Natural killer cell treated with Interleukin-12 subunit alpha and Interleukin-12 subunit beta and Interleukin-15 and Interleukin-18, amount 100 ng/mL, for 72 hours (primary cell): ENCODE data around the gene ATP8B2. TPM values are rescaled to one million over a fixed set of nuclear protein-coding genes. Genes with fewer than 3 reads are reported as not detected.
"Not testable (repeated sequence)": the region's sequence is repeated elsewhere in the genome, so short reads cannot be mapped to it uniquely, and the experiment has no call there.

ENCODE experiments used
- ATAC-seq, 2 donors: fragments of 150-1000 bp; cut with Tn5 transposase in 1 of 2; sonication (Bioruptor Pico), chemical (Tn5 transposase) in 1 of 2; 2 replicates each; pipeline ENCODE4 v1.10.0; 2021
- DNase-seq: peaks from one replicate; pipeline ENCODE4 v3.0.0; 2022; ENCODE audit warnings: low spot score
- H3K27ac Mint-ChIP-seq, 2 donors: 1 replicate in 1 of 2; 2 replicates in 1 of 2; pipeline ENCODE4 v1.8.0; 2022; ENCODE audit warnings: mixed read lengths in 2 of 2, mild to moderate bottlenecking in 1 of 2, moderate library complexity in 1 of 2
- H3K27me3 Mint-ChIP-seq, 2 donors: 1 replicate in 1 of 2; 2 replicates in 1 of 2; pipeline ENCODE4 v1.8.0; 2022; ENCODE audit warnings: mixed read lengths in 2 of 2
- H3K36me3 Mint-ChIP-seq: one replicate; pipeline ENCODE4 v1.8.0; 2022; ENCODE audit warnings: mixed read lengths
- H3K4me1 Mint-ChIP-seq, 2 donors: 1 replicate in 1 of 2; 2 replicates in 1 of 2; pipeline ENCODE4 v1.8.0; 2022; ENCODE audit warnings: low read depth in 2 of 2, mixed read lengths in 2 of 2, mild to moderate bottlenecking in 1 of 2
- H3K4me3 Mint-ChIP-seq: one replicate; pipeline ENCODE4 v1.8.0; 2022; ENCODE audit warnings: mixed read lengths
- H3K9me3 Mint-ChIP-seq: 2 replicates; pipeline ENCODE4 v1.8.0; 2022; ENCODE audit warnings: mixed read lengths
- total RNA-seq, 2 donors: library from RNA; stranded (reverse); gene quantifications; one replicate each; pipeline ENCODE4 v1.2.3, GENCODE V29; 2022

Gene ATP8B2
- total RNA-seq, 2 donors from 2014 or later: 29.2 to 60.6 TPM

DNA sequence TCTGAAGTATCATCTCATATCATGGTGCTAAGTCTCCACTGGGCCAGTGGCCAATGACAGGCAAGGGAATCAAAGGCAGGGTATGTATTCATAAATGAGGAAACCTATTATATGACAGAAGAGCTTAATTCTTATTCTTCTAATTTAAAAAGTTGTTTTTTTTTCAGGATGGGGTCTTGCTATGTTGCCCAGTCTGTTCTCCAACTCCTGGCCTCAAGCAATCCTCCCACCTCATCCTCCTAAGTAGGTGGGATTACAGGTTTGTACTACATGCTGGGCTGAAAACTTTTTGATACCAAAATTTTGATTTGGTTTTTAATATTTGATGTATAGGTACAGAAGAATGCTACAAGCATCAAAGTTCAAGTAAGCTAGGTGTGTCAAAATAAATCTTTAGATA lies 35.0 kb downstream of the ATP8B2 start:
- H3K9me3 Mint-ChIP-seq: no peaks in the 10 kb centered on the region
- H3K27ac Mint-ChIP-seq: no peak overlapping the region
- no peaks in the 10 kb centered on the region for H3K4me1 Mint-ChIP-seq
- no peak for DNase-seq
- no peak overlapping the region for H3K4me3 Mint-ChIP-seq
- no peaks in the 10 kb centered on the region for H3K36me3 Mint-ChIP-seq
- H3K27me3 Mint-ChIP-seq: peaks cover 0 to 3% of the 10 kb centered on the region in 2 donors
- ATAC-seq: no peak

DNA sequence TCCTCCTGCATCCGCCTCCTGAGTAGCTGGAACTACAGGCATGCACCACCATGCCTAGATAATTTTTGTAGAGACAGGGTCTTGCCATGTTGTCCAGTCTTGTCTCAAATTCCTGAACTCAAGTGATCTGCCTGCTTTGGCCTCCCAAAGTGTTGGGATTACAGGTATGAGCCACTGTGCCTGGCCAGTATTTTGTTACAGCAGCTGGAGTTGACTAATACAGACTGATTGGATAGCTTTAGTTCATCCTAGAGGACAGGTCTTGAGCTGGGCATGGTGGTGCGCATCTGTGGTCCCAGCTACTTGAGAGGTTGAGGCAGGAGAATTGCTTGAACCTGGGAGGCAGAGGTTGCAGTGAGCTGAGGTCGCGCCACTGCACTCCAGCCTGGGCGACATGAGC lies 35.6 kb downstream of the ATP8B2 start:
- not testable (repeated sequence) for H3K4me3 Mint-ChIP-seq, H3K27ac Mint-ChIP-seq, ATAC-seq, H3K9me3 Mint-ChIP-seq, H3K4me1 Mint-ChIP-seq, DNase-seq, H3K36me3 Mint-ChIP-seq, H3K27me3 Mint-ChIP-seq

DNA sequence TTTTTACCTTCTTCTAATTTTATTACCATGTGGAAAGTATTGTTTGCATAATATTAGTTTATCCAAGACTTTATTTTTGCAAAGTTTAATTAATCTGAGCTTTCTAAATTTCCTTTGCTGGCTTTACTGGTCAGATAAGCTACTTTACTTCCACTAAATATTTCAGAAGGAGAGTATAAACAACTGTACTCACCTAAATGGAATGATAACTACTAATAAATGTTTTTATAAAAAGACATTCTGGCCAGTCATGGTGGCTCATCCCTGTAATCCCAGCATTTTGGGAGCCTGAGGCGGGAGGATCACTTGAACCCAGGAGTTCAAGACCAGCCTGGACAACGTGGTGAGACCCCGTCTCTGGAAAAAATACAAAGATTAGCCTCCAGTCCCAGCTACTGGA lies 36.0 kb downstream of the ATP8B2 start:
- Mint-ChIP-seq H3K4me1 (no peaks in the 10 kb centered on the region), H3K9me3 (no peaks in the 10 kb centered on the region)
- no peak for DNase-seq

GRCh38 chr1:154371436-154371835 lies 46.1 kb downstream of the ATP8B2 start:
- Mint-ChIP-seq H3K27ac (no peak overlapping the region), H3K9me3 (no peaks in the 10 kb centered on the region), H3K36me3 (no peaks in the 10 kb centered on the region), H3K27me3 (no peaks in the 10 kb centered on the region), H3K4me3 (no peak overlapping the region), H3K4me1 (peaks cover 0 to 3% of the 10 kb centered on the region in 2 donors)
- no peak for DNase-seq
- ATAC-seq: no peak

More for the DNA sequence above, 36.0 kb downstream of the ATP8B2 start:
- Mint-ChIP-seq H3K27me3 (peaks cover 0 to 5% of the 10 kb centered on the region in 2 donors), H3K27ac (no peak overlapping the region), H3K4me3 (no peak overlapping the region), H3K36me3 (no peaks in the 10 kb centered on the region)
- ATAC-seq: no peak

DNA sequence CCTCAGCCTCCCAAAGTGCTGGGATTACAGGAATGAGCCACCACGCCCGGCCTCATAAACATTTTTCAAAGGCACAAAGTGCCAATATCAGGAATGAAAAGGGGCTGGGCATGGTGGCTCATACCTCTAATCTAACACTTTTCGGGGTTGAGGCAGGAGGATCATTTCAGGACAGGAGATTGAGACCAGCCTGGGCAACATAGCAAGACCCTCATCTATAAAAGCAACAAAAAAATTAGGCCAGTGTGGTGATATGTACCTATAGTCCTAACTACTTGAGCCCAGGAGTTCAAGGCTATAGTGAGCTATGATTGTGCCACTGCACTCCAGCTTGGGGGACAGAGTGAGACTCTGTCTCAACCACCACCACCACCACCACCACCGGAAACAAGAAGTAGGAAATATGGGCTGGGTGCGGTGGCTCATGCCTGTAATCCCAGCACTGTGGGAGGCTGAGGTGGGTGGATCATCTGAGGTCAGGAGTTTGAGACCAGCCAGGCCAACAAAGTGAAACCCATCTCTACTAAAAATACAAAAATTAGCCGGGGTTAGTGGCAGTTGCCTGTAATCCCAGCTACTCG lies 48.5 kb downstream of the ATP8B2 start:
- not testable (repeated sequence) for H3K4me1 Mint-ChIP-seq, H3K27me3 Mint-ChIP-seq, H3K9me3 Mint-ChIP-seq, H3K36me3 Mint-ChIP-seq, H3K27ac Mint-ChIP-seq, DNase-seq, H3K4me3 Mint-ChIP-seq
- peak; percentile 52 to 53 for ATAC-seq

GRCh38 chr1:154379301-154379700 lies 54.0 kb downstream of the ATP8B2 start:
- Mint-ChIP-seq H3K27ac (peak overlapping the region in 1 of 2 donors; percentile 28), H3K9me3 (no peaks in the 10 kb centered on the region), H3K27me3 (peaks cover 0 to 6% of the 10 kb centered on the region in 2 donors), H3K36me3 (no peaks in the 10 kb centered on the region), H3K4me3 (no peak overlapping the region), H3K4me1 (no peaks in the 10 kb centered on the region)
- ATAC-seq (no peak), DNase-seq (no peak)

DNA sequence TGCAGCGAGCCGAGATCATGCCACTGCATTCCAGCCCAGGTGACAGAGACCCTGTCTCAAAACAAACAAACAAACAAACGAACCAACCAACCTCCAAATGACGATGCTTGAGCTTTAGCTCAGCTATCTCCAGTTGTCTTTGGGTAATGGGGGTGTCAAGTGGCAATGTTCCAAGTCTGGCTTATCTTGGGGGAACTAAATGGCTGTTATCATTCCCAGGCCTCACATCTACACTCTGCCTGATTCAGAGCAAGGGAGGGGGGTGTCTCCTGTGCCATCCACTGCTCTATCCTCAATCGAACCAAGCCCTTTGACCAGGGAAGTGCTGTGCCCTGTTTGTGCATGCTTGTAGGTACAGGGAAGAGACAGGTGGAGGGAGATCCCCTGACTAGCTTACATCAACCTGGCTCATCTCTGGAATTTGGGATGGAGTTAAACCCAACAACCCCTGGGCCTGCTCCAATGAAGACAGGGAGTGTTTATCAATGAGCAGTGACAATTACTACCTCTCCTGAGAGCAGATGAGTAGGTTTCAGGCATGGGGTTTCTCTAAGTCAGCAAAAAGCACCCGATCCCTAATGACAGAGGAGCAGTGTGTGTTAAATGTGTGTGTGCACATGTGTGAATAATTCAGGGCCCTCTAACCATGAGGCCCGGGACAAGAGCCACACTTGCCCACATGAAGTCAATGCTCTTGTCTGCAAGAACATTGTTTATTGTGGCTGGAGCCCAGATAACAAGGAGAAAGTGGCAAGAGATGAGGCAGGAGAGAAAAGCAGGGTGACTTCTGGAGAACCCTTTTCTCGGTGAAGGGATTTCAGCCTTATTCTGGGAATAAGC lies 59.5 kb downstream of the ATP8B2 start:
- Mint-ChIP-seq H3K36me3 (no peaks in the 10 kb centered on the region), H3K27ac (peak overlapping the region; percentile 65 to 91), H3K4me1 (peaks cover 14 to 17% of the 10 kb centered on the region in 2 donors), H3K9me3 (no peaks in the 10 kb centered on the region), H3K27me3 (peaks cover 0 to 2% of the 10 kb centered on the region in 2 donors), H3K4me3 (peak overlapping the region; percentile 16)
- DNase-seq (no peak), ATAC-seq (no peak)

DNA sequence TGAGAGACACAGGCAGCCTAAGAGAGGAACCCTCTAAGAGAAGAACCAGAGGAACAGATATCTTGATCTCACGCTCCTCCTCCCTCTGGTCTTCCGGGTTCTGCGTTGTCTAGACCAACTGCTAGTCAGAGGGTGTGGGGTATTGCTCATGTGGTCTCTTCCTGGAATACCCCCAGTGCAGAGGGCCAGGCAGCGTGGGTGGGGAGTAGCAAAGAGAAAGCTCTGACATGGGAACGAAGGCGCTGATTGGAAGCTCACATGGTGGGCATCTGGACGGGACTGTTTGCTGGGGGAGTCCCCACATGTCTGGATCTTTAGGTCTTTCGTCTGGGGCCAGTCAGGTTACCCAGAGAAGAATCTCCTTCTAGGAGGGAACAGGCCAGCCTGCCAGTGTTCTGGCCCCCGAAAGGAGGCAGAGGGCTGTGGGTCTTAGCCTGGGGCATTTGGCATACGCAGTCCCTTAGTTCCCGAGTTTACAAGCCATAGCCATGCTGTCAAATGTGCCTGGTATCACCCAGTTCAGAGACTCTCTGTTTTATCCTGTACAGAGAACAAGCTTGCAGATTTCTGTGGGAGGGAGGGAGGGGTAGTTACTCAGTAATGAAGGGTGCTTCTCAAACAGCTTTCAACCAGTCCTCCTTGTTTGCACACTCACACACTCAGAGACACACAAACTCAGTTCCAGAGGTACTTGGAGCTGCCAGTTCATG lies 61.5 kb downstream of the ATP8B2 start:
- peak; percentile 85 to 97 for ATAC-seq
- peaks cover 0 to 2% of the 10 kb centered on the region in 2 donors for H3K27me3 Mint-ChIP-seq
- DNase-seq: peak; percentile 66
- peak overlapping the region; percentile 56 to 91 for H3K27ac Mint-ChIP-seq
- H3K36me3 Mint-ChIP-seq: no peaks in the 10 kb centered on the region
- no peaks in the 10 kb centered on the region for H3K9me3 Mint-ChIP-seq
- H3K4me1 Mint-ChIP-seq: peaks cover 14 to 22% of the 10 kb centered on the region in 2 donors
- peak overlapping the region; percentile 81 for H3K4me3 Mint-ChIP-seq

DNA sequence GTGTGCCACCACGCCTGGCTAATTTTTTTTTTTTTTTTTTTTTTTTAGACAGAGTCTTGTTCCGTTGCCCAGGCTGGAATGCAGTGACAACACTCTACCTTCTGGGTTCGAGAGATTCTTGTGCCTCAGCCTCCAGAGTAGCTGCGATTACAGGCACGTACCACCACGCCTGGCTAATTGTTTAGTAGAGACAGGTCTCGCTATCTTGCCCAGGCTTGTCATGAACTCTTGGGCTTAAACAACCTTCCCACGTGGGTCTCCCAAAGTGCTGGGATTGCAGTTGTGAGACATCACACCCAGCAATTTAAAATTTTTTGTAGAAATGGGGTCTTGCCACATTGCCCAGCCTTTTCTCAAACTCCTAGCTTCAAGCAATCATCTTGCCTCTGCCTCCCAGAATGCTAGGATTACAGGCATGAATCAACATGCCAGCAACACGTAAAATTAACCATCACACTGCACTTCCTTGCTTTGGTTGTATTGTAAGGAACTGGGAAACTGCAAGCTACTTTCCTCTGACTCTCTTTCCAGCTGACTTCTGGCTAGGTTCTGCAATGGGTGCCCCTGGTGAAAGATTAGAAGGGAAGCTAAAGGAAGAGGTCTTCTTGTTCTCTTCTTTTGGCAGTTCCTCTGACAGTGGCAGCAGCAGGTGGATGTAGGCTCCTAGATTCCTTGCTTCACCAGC lies 65.9 kb downstream of the ATP8B2 start:
- Mint-ChIP-seq H3K36me3 (no peaks in the 10 kb centered on the region), H3K27me3 (peaks cover 6 to 11% of the 10 kb centered on the region in 2 donors), H3K4me3 (no peak overlapping the region), H3K4me1 (peaks cover 5 to 13% of the 10 kb centered on the region in 2 donors), H3K9me3 (no peaks in the 10 kb centered on the region), H3K27ac (peak overlapping the region in 1 of 2 donors; percentile 28)
- no peak for ATAC-seq
- DNase-seq: no peak

DNA sequence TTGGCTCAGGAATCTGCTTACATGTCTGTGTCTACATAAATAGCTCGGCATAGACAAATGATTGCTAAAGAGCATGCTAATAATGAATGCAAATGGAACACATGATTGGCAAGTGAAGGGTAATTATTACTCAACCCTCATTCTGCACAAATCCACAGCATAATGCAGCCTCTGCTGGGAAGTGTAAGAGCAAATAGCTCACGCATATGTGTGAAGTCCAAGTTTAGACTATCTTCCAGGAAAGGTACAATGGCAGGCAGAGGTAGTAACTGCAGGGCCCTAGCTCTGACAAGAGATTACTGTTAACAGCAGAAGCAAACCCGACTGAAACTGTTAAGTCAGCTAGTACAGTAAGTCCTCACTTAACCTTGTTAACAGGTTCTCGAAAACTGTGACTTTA lies 72.8 kb downstream of the ATP8B2 start:
- peaks cover 12 to 29% of the 10 kb centered on the region in 2 donors for H3K4me1 Mint-ChIP-seq
- H3K4me3 Mint-ChIP-seq: no peak overlapping the region
- ATAC-seq (peak in 1 of 2 donors; percentile 56), DNase-seq (no peak)
- H3K36me3 Mint-ChIP-seq: no peaks in the 10 kb centered on the region
- H3K9me3 Mint-ChIP-seq: no peaks in the 10 kb centered on the region
- H3K27me3 Mint-ChIP-seq: peaks cover 19% of the 10 kb centered on the region in 2 donors
- peak overlapping the region in 1 of 2 donors; percentile 24 for H3K27ac Mint-ChIP-seq

GRCh38 chr1:154398678-154399077 lies 73.4 kb downstream of the ATP8B2 start:
- Mint-ChIP-seq H3K4me1 (peaks cover 17 to 34% of the 10 kb centered on the region in 2 donors), H3K27ac (peak overlapping the region; percentile 24 to 48), H3K4me3 (no peak overlapping the region), H3K9me3 (no peaks in the 10 kb centered on the region), H3K36me3 (no peaks in the 10 kb centered on the region), H3K27me3 (peaks cover 19% of the 10 kb centered on the region in 2 donors)
- ATAC-seq (no peak), DNase-seq (no peak)

DNA sequence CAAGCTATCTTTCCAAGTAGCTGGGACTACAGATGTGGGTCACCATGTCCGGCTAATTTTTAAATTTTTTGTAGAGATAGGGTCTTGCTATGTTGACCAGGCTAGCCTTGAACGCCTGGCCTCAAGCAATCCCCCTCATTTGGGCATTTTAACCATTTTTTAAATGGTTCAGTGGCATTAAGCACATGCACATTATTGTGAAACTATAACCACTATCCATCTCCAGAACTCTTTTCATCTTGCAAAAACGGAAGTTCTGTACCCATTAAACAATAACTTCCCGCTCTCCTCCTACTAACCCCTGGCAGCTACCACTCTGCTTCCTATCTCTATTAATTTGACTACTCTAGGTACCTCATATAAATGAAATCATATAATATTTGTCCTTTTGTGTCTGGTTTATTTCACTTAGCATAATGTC lies 75.1 kb downstream of the ATP8B2 start:
- peaks cover 19% of the 10 kb centered on the region in 2 donors for H3K27me3 Mint-ChIP-seq
- H3K4me1 Mint-ChIP-seq: peaks cover 32 to 49% of the 10 kb centered on the region in 2 donors
- H3K9me3 Mint-ChIP-seq: no peaks in the 10 kb centered on the region
- no peak for ATAC-seq
- H3K36me3 Mint-ChIP-seq: no peaks in the 10 kb centered on the region
- no peak overlapping the region for H3K4me3 Mint-ChIP-seq
- H3K27ac Mint-ChIP-seq: peak overlapping the region in 1 of 2 donors; percentile 21
- DNase-seq: no peak
